Measurements from ENCODE around the gene CHURC1. TPM values are rescaled to one million over a fixed set of nuclear protein-coding genes. Genes with fewer than 3 reads are reported as not detected.

CHURC1 gene
- total RNA-seq, 1 experiment from 2014 or later = 52.4 TPM

- TF ChIP-seq, protein P1, sequence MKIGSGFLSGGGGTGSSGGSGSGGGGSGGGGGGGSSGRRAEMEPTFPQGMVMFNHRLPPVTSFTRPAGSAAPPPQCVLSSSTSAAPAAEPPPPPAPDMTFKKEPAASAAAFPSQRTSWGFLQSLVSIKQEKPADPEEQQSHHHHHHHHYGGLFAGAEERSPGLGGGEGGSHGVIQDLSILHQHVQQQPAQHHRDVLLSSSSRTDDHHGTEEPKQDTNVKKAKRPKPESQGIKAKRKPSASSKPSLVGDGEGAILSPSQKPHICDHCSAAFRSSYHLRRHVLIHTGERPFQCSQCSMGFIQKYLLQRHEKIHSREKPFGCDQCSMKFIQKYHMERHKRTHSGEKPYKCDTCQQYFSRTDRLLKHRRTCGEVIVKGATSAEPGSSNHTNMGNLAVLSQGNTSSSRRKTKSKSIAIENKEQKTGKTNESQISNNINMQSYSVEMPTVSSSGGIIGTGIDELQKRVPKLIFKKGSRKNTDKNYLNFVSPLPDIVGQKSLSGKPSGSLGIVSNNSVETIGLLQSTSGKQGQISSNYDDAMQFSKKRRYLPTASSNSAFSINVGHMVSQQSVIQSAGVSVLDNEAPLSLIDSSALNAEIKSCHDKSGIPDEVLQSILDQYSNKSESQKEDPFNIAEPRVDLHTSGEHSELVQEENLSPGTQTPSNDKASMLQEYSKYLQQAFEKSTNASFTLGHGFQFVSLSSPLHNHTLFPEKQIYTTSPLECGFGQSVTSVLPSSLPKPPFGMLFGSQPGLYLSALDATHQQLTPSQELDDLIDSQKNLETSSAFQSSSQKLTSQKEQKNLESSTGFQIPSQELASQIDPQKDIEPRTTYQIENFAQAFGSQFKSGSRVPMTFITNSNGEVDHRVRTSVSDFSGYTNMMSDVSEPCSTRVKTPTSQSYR (CRISPR knock-in tag; IDR thresholded peaks at IDR 0.05) = no peak
- TF ChIP-seq ZNF423 (CRISPR knock-in tag; IDR thresholded peaks at IDR 0.05) = no peak
- TF ChIP-seq, protein P2, sequence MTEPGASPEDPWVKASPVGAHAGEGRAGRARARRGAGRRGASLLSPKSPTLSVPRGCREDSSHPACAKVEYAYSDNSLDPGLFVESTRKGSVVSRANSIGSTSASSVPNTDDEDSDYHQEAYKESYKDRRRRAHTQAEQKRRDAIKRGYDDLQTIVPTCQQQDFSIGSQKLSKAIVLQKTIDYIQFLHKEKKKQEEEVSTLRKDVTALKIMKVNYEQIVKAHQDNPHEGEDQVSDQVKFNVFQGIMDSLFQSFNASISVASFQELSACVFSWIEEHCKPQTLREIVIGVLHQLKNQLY (CRISPR knock-in tag; IDR thresholded peaks at IDR 0.05) = no peak
- no peak for TF ChIP-seq MYBL2 (CRISPR knock-in tag; IDR thresholded peaks at IDR 0.05)
- TF ChIP-seq NFATC4 (CRISPR knock-in tag; IDR thresholded peaks at IDR 0.05) = no peak
- TF ChIP-seq FOXJ3 (CRISPR knock-in tag; IDR thresholded peaks at IDR 0.05; ENCODE audit: borderline replicate concordance) = no peak
- no peak for TF ChIP-seq ZNF317 (CRISPR knock-in tag; IDR thresholded peaks at IDR 0.05; ENCODE audit: borderline replicate concordance, low read depth)
- TF ChIP-seq, protein P3, sequence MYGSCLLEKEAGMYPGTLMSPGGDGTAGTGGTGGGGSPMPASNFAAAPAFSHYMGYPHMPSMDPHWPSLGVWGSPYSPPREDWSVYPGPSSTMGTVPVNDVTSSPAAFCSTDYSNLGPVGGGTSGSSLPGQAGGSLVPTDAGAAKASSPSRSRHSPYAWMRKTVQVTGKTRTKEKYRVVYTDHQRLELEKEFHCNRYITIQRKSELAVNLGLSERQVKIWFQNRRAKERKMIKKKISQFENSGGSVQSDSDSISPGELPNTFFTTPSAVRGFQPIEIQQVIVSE (CRISPR knock-in tag; IDR thresholded peaks at IDR 0.05; ENCODE audit: borderline replicate concordance) = no peak
- TF ChIP-seq, protein P4, sequence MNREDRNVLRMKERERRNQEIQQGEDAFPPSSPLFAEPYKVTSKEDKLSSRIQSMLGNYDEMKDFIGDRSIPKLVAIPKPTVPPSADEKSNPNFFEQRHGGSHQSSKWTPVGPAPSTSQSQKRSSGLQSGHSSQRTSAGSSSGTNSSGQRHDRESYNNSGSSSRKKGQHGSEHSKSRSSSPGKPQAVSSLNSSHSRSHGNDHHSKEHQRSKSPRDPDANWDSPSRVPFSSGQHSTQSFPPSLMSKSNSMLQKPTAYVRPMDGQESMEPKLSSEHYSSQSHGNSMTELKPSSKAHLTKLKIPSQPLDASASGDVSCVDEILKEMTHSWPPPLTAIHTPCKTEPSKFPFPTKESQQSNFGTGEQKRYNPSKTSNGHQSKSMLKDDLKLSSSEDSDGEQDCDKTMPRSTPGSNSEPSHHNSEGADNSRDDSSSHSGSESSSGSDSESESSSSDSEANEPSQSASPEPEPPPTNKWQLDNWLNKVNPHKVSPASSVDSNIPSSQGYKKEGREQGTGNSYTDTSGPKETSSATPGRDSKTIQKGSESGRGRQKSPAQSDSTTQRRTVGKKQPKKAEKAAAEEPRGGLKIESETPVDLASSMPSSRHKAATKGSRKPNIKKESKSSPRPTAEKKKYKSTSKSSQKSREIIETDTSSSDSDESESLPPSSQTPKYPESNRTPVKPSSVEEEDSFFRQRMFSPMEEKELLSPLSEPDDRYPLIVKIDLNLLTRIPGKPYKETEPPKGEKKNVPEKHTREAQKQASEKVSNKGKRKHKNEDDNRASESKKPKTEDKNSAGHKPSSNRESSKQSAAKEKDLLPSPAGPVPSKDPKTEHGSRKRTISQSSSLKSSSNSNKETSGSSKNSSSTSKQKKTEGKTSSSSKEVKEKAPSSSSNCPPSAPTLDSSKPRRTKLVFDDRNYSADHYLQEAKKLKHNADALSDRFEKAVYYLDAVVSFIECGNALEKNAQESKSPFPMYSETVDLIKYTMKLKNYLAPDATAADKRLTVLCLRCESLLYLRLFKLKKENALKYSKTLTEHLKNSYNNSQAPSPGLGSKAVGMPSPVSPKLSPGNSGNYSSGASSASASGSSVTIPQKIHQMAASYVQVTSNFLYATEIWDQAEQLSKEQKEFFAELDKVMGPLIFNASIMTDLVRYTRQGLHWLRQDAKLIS (CRISPR knock-in tag; IDR thresholded peaks at IDR 0.05; ENCODE audit: borderline replicate concordance) = no peak
These were observed 5.4 kb downstream of the CHURC1 start (continued) for GRCh38 chr14:64919618-64920017.

GRCh38 chr14:64920465-64920864 is 6.2 kb downstream of the CHURC1 start:
- no peak for ATAC-seq
- ChIA-PET POLR2A (no interaction called here), CTCF (no interaction called here)
- Mint-ChIP-seq H3K27me3 (ENCODE audit: low read depth) (no peaks in the 10 kb centered on the region), H3K4me3 (no peak overlapping the region), H3K9me3 (peaks cover 7% of the 10 kb centered on the region; the same call in 1 of the 2 replicates), H3K27ac (peak overlapping the region; percentile 5; the same call in 1 of the 2 replicates), H3K4me1 (peaks cover 7% of the 10 kb centered on the region), H3K36me3 (peaks cover 22% of the 10 kb centered on the region)
- no peak for DNase-seq (ENCODE audit: low spot score)
- TF ChIP-seq CREB1 (CRISPR knock-in tag; IDR thresholded peaks at IDR 0.05) (no peak), MXD4 (CRISPR knock-in tag; IDR thresholded peaks at IDR 0.05; ENCODE audit: borderline replicate concordance) (no peak), ZNF317 (CRISPR knock-in tag; IDR thresholded peaks at IDR 0.05; ENCODE audit: borderline replicate concordance, low read depth) (no peak), TP53 (CRISPR knock-in tag; IDR thresholded peaks at IDR 0.05) (no peak), ARID4B (CRISPR knock-in tag; IDR thresholded peaks at IDR 0.05; ENCODE audit: borderline replicate concordance) (no peak)
- TF ChIP-seq, protein P5, sequence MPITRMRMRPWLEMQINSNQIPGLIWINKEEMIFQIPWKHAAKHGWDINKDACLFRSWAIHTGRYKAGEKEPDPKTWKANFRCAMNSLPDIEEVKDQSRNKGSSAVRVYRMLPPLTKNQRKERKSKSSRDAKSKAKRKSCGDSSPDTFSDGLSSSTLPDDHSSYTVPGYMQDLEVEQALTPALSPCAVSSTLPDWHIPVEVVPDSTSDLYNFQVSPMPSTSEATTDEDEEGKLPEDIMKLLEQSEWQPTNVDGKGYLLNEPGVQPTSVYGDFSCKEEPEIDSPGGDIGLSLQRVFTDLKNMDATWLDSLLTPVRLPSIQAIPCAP (CRISPR knock-in tag; IDR thresholded peaks at IDR 0.05) = no peak
- TF ChIP-seq, protein P6, sequence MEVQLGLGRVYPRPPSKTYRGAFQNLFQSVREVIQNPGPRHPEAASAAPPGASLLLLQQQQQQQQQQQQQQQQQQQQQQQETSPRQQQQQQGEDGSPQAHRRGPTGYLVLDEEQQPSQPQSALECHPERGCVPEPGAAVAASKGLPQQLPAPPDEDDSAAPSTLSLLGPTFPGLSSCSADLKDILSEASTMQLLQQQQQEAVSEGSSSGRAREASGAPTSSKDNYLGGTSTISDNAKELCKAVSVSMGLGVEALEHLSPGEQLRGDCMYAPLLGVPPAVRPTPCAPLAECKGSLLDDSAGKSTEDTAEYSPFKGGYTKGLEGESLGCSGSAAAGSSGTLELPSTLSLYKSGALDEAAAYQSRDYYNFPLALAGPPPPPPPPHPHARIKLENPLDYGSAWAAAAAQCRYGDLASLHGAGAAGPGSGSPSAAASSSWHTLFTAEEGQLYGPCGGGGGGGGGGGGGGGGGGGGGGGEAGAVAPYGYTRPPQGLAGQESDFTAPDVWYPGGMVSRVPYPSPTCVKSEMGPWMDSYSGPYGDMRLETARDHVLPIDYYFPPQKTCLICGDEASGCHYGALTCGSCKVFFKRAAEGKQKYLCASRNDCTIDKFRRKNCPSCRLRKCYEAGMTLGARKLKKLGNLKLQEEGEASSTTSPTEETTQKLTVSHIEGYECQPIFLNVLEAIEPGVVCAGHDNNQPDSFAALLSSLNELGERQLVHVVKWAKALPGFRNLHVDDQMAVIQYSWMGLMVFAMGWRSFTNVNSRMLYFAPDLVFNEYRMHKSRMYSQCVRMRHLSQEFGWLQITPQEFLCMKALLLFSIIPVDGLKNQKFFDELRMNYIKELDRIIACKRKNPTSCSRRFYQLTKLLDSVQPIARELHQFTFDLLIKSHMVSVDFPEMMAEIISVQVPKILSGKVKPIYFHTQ (CRISPR knock-in tag; IDR thresholded peaks at IDR 0.05) = no peak
- TF ChIP-seq, protein P7, sequence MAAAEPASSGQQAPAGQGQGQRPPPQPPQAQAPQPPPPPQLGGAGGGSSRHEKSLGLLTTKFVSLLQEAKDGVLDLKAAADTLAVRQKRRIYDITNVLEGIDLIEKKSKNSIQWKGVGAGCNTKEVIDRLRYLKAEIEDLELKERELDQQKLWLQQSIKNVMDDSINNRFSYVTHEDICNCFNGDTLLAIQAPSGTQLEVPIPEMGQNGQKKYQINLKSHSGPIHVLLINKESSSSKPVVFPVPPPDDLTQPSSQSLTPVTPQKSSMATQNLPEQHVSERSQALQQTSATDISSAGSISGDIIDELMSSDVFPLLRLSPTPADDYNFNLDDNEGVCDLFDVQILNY (CRISPR knock-in tag; IDR thresholded peaks at IDR 0.05) = no peak
